Measurements from ENCODE around the gene AUNIP. TPM values are rescaled to one million over a fixed set of nuclear protein-coding genes. Genes with fewer than 3 reads are reported as not detected.
A peak's percentile ranks its signal among the peaks of the same experiment; 100 is the strongest.

AUNIP gene
- total RNA-seq, 3 donors from 2014 or later (not counting 1 experiment from before 2014, with no cell fraction given), result 0.16 to 0.50 (median 0.20) TPM

GRCh38 chr1:25896266-25896665 lies 37.0 kb upstream of the AUNIP start:
- no peak for ATAC-seq
- peaks cover 8 to 9% of the 10 kb centered on the region in 2 donors for H3K4me1 Mint-ChIP-seq

DNA sequence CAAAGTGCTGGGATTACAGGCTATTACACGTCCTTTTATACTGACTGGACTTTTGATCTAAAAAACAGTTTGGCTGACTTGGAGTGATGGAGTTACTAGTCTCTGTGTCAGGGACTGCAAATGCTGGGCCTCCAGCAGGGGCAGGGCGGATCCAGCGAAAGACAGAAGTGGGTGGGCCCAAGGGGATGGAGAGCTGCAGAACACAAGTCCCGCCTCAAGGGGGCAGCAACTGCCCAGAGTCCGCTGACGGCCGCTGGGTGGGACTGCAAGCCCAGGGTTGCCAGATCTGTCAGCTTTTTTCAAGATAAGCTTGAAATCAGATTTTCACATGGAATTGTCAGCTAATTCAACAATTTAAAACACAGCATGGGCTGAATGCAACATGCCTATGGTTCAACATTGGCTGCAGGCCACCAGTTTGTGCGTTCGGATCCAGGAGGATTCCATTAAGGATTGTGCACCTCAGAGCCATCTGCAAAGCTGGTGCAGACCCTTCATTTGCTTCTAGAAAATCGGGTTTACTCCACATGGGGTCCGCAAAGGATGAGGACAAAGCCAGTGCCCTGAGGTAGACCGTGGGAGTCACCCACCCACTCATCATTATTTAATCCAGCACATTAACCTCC lies 36.2 kb upstream of the AUNIP start:
- H3K36me3 ChIP-seq (ENCODE audit: control insufficient read depth, insufficient read depth, low read length), result peaks cover 1% of the 10 kb centered on the region
- Mint-ChIP-seq H3K36me3 (no peaks in the 10 kb centered on the region), H3K4me3 (no peak overlapping the region), H3K4me1 (peaks cover 8 to 9% of the 10 kb centered on the region in 2 donors), H3K27ac (peak overlapping the region in 1 of 2 donors; percentile 69), H3K27me3 (ENCODE audit: low read depth in 2 of 2) (no peaks in the 10 kb centered on the region), H3K9me3 (no peaks in the 10 kb centered on the region)
- H3K9me3 ChIP-seq (ENCODE audit: control insufficient read depth, insufficient read depth, low read length), result no peaks in the 10 kb centered on the region
- no peaks in the 10 kb centered on the region for H3K27me3 ChIP-seq (ENCODE audit: control insufficient read depth, insufficient read depth, low read length)
- WGBS (ENCODE audit: insufficient coverage), result 32% methylated on average over 11 of the region's 12 CpGs
- no peak overlapping the region for H3K4me3 ChIP-seq (ENCODE audit: low read length)
- DNase-seq, result peak; percentile 88 to 97
- peaks cover 10% of the 10 kb centered on the region for H3K4me1 ChIP-seq (ENCODE audit: control insufficient read depth, insufficient read depth, low read length)
- TF ChIP-seq CTCF (IDR thresholded peaks at IDR 0.05), result peak; percentile 98
- no peak overlapping the region for H3K27ac ChIP-seq (ENCODE audit: low read length)
- peak; percentile 100 for ATAC-seq
- intact Hi-C loops (cut with micrococcal nuclease), result loop anchor here (1.0 kb wide), 2 partner anchors 10 to 103 kb away; partner anchors contain the start of gene PAFAH2

More at GRCh38 chr1:25896266-25896665, 37.0 kb upstream of the AUNIP start:
- Mint-ChIP-seq H3K36me3 (no peaks in the 10 kb centered on the region), H3K27me3 (ENCODE audit: low read depth in 2 of 2) (no peaks in the 10 kb centered on the region), H3K4me3 (no peak overlapping the region), H3K9me3 (no peaks in the 10 kb centered on the region), H3K27ac (no peak overlapping the region)
- no peaks in the 10 kb centered on the region for H3K27me3 ChIP-seq (ENCODE audit: control insufficient read depth, insufficient read depth, low read length)
- DNase-seq, result no peak
- intact Hi-C loops (cut with micrococcal nuclease), result no loop called here
- no peak overlapping the region for H3K4me3 ChIP-seq (ENCODE audit: low read length)
- no peak for TF ChIP-seq CTCF (IDR thresholded peaks at IDR 0.05)
- no peaks in the 10 kb centered on the region for H3K9me3 ChIP-seq (ENCODE audit: control insufficient read depth, insufficient read depth, low read length)
- H3K27ac ChIP-seq (ENCODE audit: low read length), result no peak overlapping the region
- peaks cover 4% of the 10 kb centered on the region for H3K36me3 ChIP-seq (ENCODE audit: control insufficient read depth, insufficient read depth, low read length)
- H3K4me1 ChIP-seq (ENCODE audit: control insufficient read depth, insufficient read depth, low read length), result peaks cover 10% of the 10 kb centered on the region
- 100% methylated on average over 1 of the region's 1 CpG for WGBS (ENCODE audit: insufficient coverage)

GRCh38 chr1:25893116-25893515 lies 33.9 kb upstream of the AUNIP start:
- 95% methylated on average over 3 of the region's 4 CpGs for WGBS (ENCODE audit: insufficient coverage)
- no peak overlapping the region for H3K27ac Mint-ChIP-seq

More at GRCh38 chr1:25893116-25893515, 33.9 kb upstream of the AUNIP start:
- Histone ChIP-seq H3K36me3 (ENCODE audit: control insufficient read depth, insufficient read depth, low read length) (no peaks in the 10 kb centered on the region), H3K27me3 (ENCODE audit: control insufficient read depth, insufficient read depth, low read length) (no peaks in the 10 kb centered on the region), H3K4me1 (ENCODE audit: control insufficient read depth, insufficient read depth, low read length) (peaks cover 10% of the 10 kb centered on the region), H3K9me3 (ENCODE audit: control insufficient read depth, insufficient read depth, low read length) (no peaks in the 10 kb centered on the region), H3K27ac (ENCODE audit: low read length) (no peak overlapping the region), H3K4me3 (ENCODE audit: low read length) (no peak overlapping the region)
- no peaks in the 10 kb centered on the region for H3K36me3 Mint-ChIP-seq
- H3K9me3 Mint-ChIP-seq, result no peaks in the 10 kb centered on the region
- TF ChIP-seq CTCF (IDR thresholded peaks at IDR 0.05), result no peak
- no peak overlapping the region for H3K4me3 Mint-ChIP-seq
- ATAC-seq (no peak), DNase-seq (no peak)
- H3K4me1 Mint-ChIP-seq, result peaks cover 8 to 9% of the 10 kb centered on the region in 2 donors
- H3K27me3 Mint-ChIP-seq (ENCODE audit: low read depth in 2 of 2), result no peaks in the 10 kb centered on the region
- intact Hi-C loops (cut with micrococcal nuclease), result no loop called here

Data from natural killer cell (primary cell).